H1 (cell line): ENCODE data around the gene KIF21A. TPM values are rescaled to one million over a fixed set of nuclear protein-coding genes. Genes with fewer than 3 reads are reported as not detected.

Experiments used
- CTCF ChIA-PET: fragments of 300-600 bp; sonication (Branson Sonifier 250); formaldehyde crosslinking; loops from one replicate; lab custom pipeline; 2021; ENCODE audit not compliant: partially characterized antibody; lab: Charles Lee
- POLR2A ChIA-PET: fragments of 300-600 bp; sonication (Branson Sonifier 250); formaldehyde crosslinking; loops from one replicate; lab custom pipeline; 2021; ENCODE audit warnings: inconsistent platforms; ENCODE audit not compliant: partially characterized antibody; lab: Charles Lee
- DNase-seq, 2 experiments: peaks; one replicate each; pipeline versions ENCODE4 v3.0.0 to v3.0.0-alpha.2; 2010 to 2022; ENCODE audit warnings: low spot score in 2 of 2, low read depth in 1 of 2, mixed read lengths in 1 of 2
- FAIRE-seq: peaks from 2 replicates; lab custom pipeline; 2011; peaks lifted over from hg19 to GRCh38; lab: Jason Lieb, UNC
- H2AFZ ChIP-seq: 2 replicates; pipeline ENCODE4 v1.8.1; 2012; ENCODE audit warnings: low read length, inconsistent platforms
- H2AK5ac ChIP-seq: 2 replicates; pipeline ENCODE4 v1.6.1; 2013; ENCODE audit warnings: low read depth, low read length
- H2BK120ac ChIP-seq: replicated peaks from 2 replicates; pipeline ENCODE3; 2013; ENCODE audit warnings: low read depth, low read length, inconsistent platforms
- H2BK12ac ChIP-seq: 2 replicates; pipeline ENCODE4 v1.6.1; 2013; ENCODE audit warnings: low read depth, low read length
- H2BK15ac ChIP-seq: 2 replicates; pipeline ENCODE4 v1.6.1; 2013; ENCODE audit warnings: low read length
- H2BK20ac ChIP-seq: 2 replicates; pipeline ENCODE4 v1.6.1; 2013; ENCODE audit warnings: low read length
- H2BK5ac ChIP-seq: 2 replicates; pipeline ENCODE4 v1.6.1; 2013; ENCODE audit warnings: low read depth, low read length
- H3K14ac ChIP-seq: 2 replicates; pipeline ENCODE4 v1.6.1; 2013; ENCODE audit warnings: inconsistent platforms; ENCODE audit not compliant: insufficient read length
- H3K18ac ChIP-seq: 2 replicates; pipeline ENCODE4 v1.6.1; 2013; ENCODE audit warnings: low read length; ENCODE audit errors: extremely low read depth
- H3K23ac ChIP-seq: 2 replicates; pipeline ENCODE4 v1.6.1; 2013; ENCODE audit warnings: inconsistent platforms; ENCODE audit not compliant: insufficient read length
- H3K23me2 ChIP-seq: 2 replicates; pipeline ENCODE4 v1.6.1; 2013; ENCODE audit warnings: low read depth, low read length
- H3K27ac ChIP-seq: 2 replicates; pipeline ENCODE4 v1.6.1; 2011; ENCODE audit warnings: low read depth, low read length, inconsistent platforms
- H3K27me3 ChIP-seq, 4 experiments: replicated peaks in 1 of 4; 1 replicate in 1 of 4; 2 replicates in 3 of 4; pipeline versions ENCODE4 v1.6.1 to v1.8.1; 2011 to 2013; ENCODE audit warnings: low read length in 3 of 4, mild to moderate bottlenecking in 3 of 4, inconsistent platforms in 2 of 4, mixed read lengths in 2 of 4, moderate library complexity in 1 of 4; ENCODE audit not compliant: control insufficient read depth in 3 of 4, insufficient read depth in 3 of 4; ENCODE audit errors: extremely low read depth in 1 of 4
- H3K36me3 ChIP-seq, 4 experiments: 2 replicates each; pipeline versions ENCODE4 v1.6.1 to v1.8.1; 2011 to 2013; ENCODE audit warnings: mild to moderate bottlenecking in 4 of 4, low read length in 3 of 4, moderate library complexity in 2 of 4, control low read depth in 1 of 4, inconsistent platforms in 1 of 4; ENCODE audit not compliant: insufficient read depth in 4 of 4, control insufficient read depth in 2 of 4
- H3K4ac ChIP-seq: replicated peaks from 2 replicates; pipeline ENCODE3; 2013; ENCODE audit warnings: low read length, low read depth, mixed read lengths, inconsistent platforms; ENCODE audit not compliant: insufficient read length
- H3K4me1 ChIP-seq, 4 experiments: replicated peaks in 1 of 4; 1 replicate in 1 of 4; 2 replicates in 3 of 4; pipeline versions ENCODE4 v1.6.1 to v1.8.1; 2011 to 2013; ENCODE audit warnings: low read length in 3 of 4, inconsistent platforms in 2 of 4, mixed read lengths in 1 of 4; ENCODE audit not compliant: insufficient read depth in 4 of 4, control insufficient read depth in 3 of 4
- H3K4me2 ChIP-seq, 2 experiments: 2 replicates each; pipeline versions ENCODE4 v1.6.1 to v1.8.1; 2011 to 2013; ENCODE audit warnings: low read depth in 2 of 2, low read length in 2 of 2, control low read depth in 1 of 2, inconsistent platforms in 1 of 2, mild to moderate bottlenecking in 1 of 2; ENCODE audit not compliant: insufficient read depth in 1 of 2
- H3K4me3 ChIP-seq, 4 experiments: fragments of 200-600, 300-600 bp in 1 of 4; sonication (generic), shearing (Covaris generic), sonication (Bioruptor Twin) in 1 of 4; 2 replicates each; pipeline versions ENCODE4 v1.5.1 to v1.8.1; 2011 to 2016; ENCODE audit warnings: low read length in 4 of 4, low read depth in 3 of 4, control low read depth in 2 of 4, inconsistent platforms in 2 of 4, mild to moderate bottlenecking in 2 of 4, mixed read lengths in 1 of 4, moderate library complexity in 1 of 4; ENCODE audit not compliant: insufficient read depth in 2 of 4; ENCODE audit errors: extremely low read depth in 1 of 4
- H3K56ac ChIP-seq: replicated peaks from 2 replicates; pipeline ENCODE3; 2013; ENCODE audit warnings: low read depth, mild to moderate bottlenecking, mixed read lengths, low read length, inconsistent platforms; ENCODE audit not compliant: insufficient read length
- H3K79me1 ChIP-seq: 2 replicates; pipeline ENCODE4 v1.6.1; 2013; ENCODE audit warnings: low read depth, low read length, control low read depth
- H3K79me2 ChIP-seq, 2 experiments: 2 replicates each; pipeline versions ENCODE4 v1.6.1 to v1.8.1; 2012 to 2013; ENCODE audit warnings: low read length in 2 of 2, mild to moderate bottlenecking in 2 of 2, inconsistent platforms in 1 of 2; ENCODE audit not compliant: insufficient read depth in 2 of 2, control insufficient read depth in 1 of 2
- H3K9ac ChIP-seq, 4 experiments: replicated peaks in 1 of 4; 1 replicate in 1 of 4; 2 replicates in 3 of 4; pipeline versions ENCODE4 v1.6.1 to v1.8.1; 2011 to 2013; ENCODE audit warnings: low read depth in 3 of 4, low read length in 3 of 4, control low read depth in 2 of 4, mild to moderate bottlenecking in 2 of 4, moderate library complexity in 2 of 4, inconsistent platforms in 1 of 4; ENCODE audit errors: extremely low read depth in 1 of 4
- H3K9me3 ChIP-seq, 2 experiments: 2 replicates each; pipeline versions ENCODE4 v1.6.1 to v1.8.1; 2012 to 2013; ENCODE audit warnings: mild to moderate bottlenecking in 2 of 2, moderate library complexity in 2 of 2, control low read depth in 1 of 2, inconsistent platforms in 1 of 2, low read depth in 1 of 2, low read length in 1 of 2, mixed read lengths in 1 of 2; ENCODE audit not compliant: insufficient read depth in 2 of 2
- H4K20me1 ChIP-seq, 2 experiments: replicated peaks in 1 of 2; 2 replicates each; pipeline versions ENCODE3 to v1.8.1; 2011 to 2013; ENCODE audit warnings: inconsistent platforms in 2 of 2, low read length in 2 of 2, mild to moderate bottlenecking in 1 of 2; ENCODE audit not compliant: insufficient read depth in 2 of 2, control insufficient read depth in 1 of 2
- H4K5ac ChIP-seq: 2 replicates; pipeline ENCODE4 v1.6.1; 2013; ENCODE audit warnings: low read length, low read depth, mixed read lengths, inconsistent platforms; ENCODE audit not compliant: insufficient read length
- H4K8ac ChIP-seq: 2 replicates; pipeline ENCODE4 v1.8.0; 2013; ENCODE audit warnings: mild to moderate bottlenecking, moderate library complexity, low read length, inconsistent platforms; ENCODE audit not compliant: insufficient read depth; ENCODE audit errors: extremely low read depth
- H4K91ac ChIP-seq: replicated peaks from 2 replicates; pipeline ENCODE3; 2013; ENCODE audit warnings: low read length, mixed read lengths, inconsistent platforms; ENCODE audit not compliant: insufficient read length
- BCL11A ChIP-seq, 2 experiments: IDR thresholded peaks; one replicate each; pipeline ENCODE4 v1.6.1; 2011; ENCODE audit warnings: low read depth in 2 of 2, low read length in 2 of 2, mild to moderate bottlenecking in 2 of 2
- HDAC6 ChIP-seq: IDR thresholded peaks from one replicate; pipeline ENCODE4 v1.7.1; 2012; ENCODE audit warnings: low read depth, mild to moderate bottlenecking, inconsistent platforms, low read length, moderate library complexity
- KDM1A ChIP-seq: fragments of 200-600, 300-600 bp; sonication (generic); IDR thresholded peaks from 2 replicates; pipeline ENCODE4 v1.7.1; 2016; ENCODE audit warnings: mild to moderate bottlenecking, low read length, borderline replicate concordance
- KDM4A ChIP-seq: IDR thresholded peaks from one replicate; pipeline ENCODE4 v1.7.1; 2012; ENCODE audit warnings: low read depth, mild to moderate bottlenecking, moderate library complexity, low read length, inconsistent platforms; ENCODE audit not compliant: severe bottlenecking
- polyA plus RNA-seq, 7 experiments: library from polyadenylated mRNA; depleted of rRNA in 3 of 7; stranded (reverse) in 5 of 7; unstranded in 2 of 7; fragments of >200 nt in 5 of 7; fragments of 200-250 nt in 2 of 7; gene quantifications; 1 replicate in 5 of 7; 2 replicates in 1 of 7; 4 replicates in 1 of 7; pipeline versions ENCODE4 v1.2.1 to v1.2.3, GENCODE V29; 2011 to 2013; ENCODE audit warnings: missing spikeins in 2 of 7, mixed read lengths in 2 of 7
- total RNA-seq: library from RNA; stranded (reverse); fragmentation: NEBNext Ultra II Directional; extraction: Animal tissue kit (Norgen Biotek cat#: 25700); gene quantifications from 2 replicates; pipeline ENCODE4 v1.2.1, GENCODE V29; 2021

Gene KIF21A
- total and polyA plus RNA-seq, 2 of the 8 experiments (the other 6 are each of a cell fraction or from before 2014, with no cell fraction given): 10.0 to 26.0 TPM

GRCh38 chr12:39354955-39355354 is 88.0 kb downstream of the KIF21A start:
- Histone ChIP-seq H3K4me3 (no peak overlapping the region), H4K8ac (no peak overlapping the region), H4K20me1 (no peaks in the 10 kb centered on the region), H3K27me3 (no peaks in the 10 kb centered on the region), H2BK120ac (no peak overlapping the region), H2BK15ac (no peak overlapping the region), H3K23ac (no peak overlapping the region), H3K4me2 (no peak overlapping the region), H3K79me2 (no peaks in the 10 kb centered on the region), H3K23me2 (no peaks in the 10 kb centered on the region), H4K5ac (no peak overlapping the region), H3K36me3 (peaks cover 0 to 5% (median 2%) of the 10 kb centered on the region in 4 experiments; a peak in 4 of 8 replicates), H2AFZ (no peak overlapping the region), H2BK20ac (no peak overlapping the region), H2BK12ac (no peak overlapping the region), H2BK5ac (no peak overlapping the region), H3K4ac (no peak overlapping the region), H3K18ac (no peak overlapping the region), H3K9me3 (no peaks in the 10 kb centered on the region), H3K79me1 (no peaks in the 10 kb centered on the region), H3K9ac (no peak overlapping the region), H3K56ac (no peak overlapping the region), H3K27ac (no peak overlapping the region), H3K14ac (no peak overlapping the region), H2AK5ac (no peak overlapping the region), H4K91ac (no peak overlapping the region), H3K4me1 (no peaks in the 10 kb centered on the region)
- ChIA-PET CTCF (interaction anchor here (1.4 kb wide), 1 partner anchor 21 kb away, joined by 4 read pairs; no protein-coding TSS in a partner anchor), POLR2A (no interaction called here)
- DNase-seq (no peak), FAIRE-seq (no peak)
- no peak for TF ChIP-seq KDM1A
- TF ChIP-seq BCL11A (IDR thresholded peaks at IDR 0.05; ENCODE audit: low read depth in 2 of 2, low read length in 2 of 2): no peak
- no peak for TF ChIP-seq HDAC6
- TF ChIP-seq KDM4A: no peak
